Muscle layer of duodenum (tissue), 2 donors: ENCODE measurements around the gene GLA.

Experiments used
- H3K27ac ChIP-seq: one replicate; pipeline ENCODE4 v1.7.0; 2013; ENCODE audit warnings: mild to moderate bottlenecking, low read length
- H3K27me3 ChIP-seq: one replicate; pipeline ENCODE4 v1.7.0; 2013; ENCODE audit warnings: low read depth, mild to moderate bottlenecking, control low read depth, low read length
- H3K36me3 ChIP-seq, 2 donors: one replicate each; pipeline ENCODE4 v1.7.0; 2013; ENCODE audit warnings: low read length in 2 of 2, control low read depth in 1 of 2, mild to moderate bottlenecking in 1 of 2; ENCODE audit not compliant: insufficient read depth in 2 of 2, control insufficient read depth in 1 of 2
- H3K4me1 ChIP-seq, 2 donors: one replicate each; pipeline ENCODE4 v1.7.0; 2013; ENCODE audit warnings: low read length in 2 of 2, mild to moderate bottlenecking in 2 of 2, control low read depth in 1 of 2, moderate library complexity in 1 of 2; ENCODE audit not compliant: insufficient read depth in 2 of 2, control insufficient read depth in 1 of 2
- H3K4me3 ChIP-seq, 2 donors: one replicate each; pipeline ENCODE4 v1.7.0; 2013; ENCODE audit warnings: low read length in 2 of 2, low read depth in 1 of 2, mild to moderate bottlenecking in 1 of 2
- H3K9me3 ChIP-seq, 2 donors: one replicate each; pipeline ENCODE4 v1.7.0; 2013; ENCODE audit warnings: low read length in 2 of 2, control low read depth in 1 of 2, mild to moderate bottlenecking in 1 of 2; ENCODE audit not compliant: control insufficient read depth in 1 of 2
- donor health status: healthy.

The GLA gene

DNA sequence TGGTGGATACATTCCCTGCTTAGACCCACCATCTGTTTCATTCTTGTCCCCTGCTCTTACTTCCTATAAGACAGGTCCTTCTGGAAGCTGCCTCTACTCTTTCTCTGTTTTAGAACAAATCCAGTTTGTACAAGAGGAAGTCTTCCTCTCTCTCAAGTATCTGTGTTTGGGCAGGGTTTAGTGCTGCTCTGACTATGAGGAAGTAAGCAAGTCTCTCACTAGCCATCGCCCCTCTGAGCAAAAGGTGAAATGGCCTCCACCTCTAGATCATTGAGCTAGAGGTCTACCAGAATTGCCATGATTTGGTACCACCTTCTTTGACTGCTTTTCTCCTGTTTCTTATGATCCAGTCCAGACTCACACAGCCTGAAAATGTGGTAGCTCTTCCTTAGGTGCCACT, 30.2 kb downstream of the GLA start:
- Histone ChIP-seq H3K9me3 (no peaks in the 10 kb centered on the region), H3K27ac (no peak overlapping the region), H3K27me3 (no peaks in the 10 kb centered on the region), H3K4me3 (no peak overlapping the region), H3K36me3 (no peaks in the 10 kb centered on the region), H3K4me1 (no peaks in the 10 kb centered on the region)

DNA sequence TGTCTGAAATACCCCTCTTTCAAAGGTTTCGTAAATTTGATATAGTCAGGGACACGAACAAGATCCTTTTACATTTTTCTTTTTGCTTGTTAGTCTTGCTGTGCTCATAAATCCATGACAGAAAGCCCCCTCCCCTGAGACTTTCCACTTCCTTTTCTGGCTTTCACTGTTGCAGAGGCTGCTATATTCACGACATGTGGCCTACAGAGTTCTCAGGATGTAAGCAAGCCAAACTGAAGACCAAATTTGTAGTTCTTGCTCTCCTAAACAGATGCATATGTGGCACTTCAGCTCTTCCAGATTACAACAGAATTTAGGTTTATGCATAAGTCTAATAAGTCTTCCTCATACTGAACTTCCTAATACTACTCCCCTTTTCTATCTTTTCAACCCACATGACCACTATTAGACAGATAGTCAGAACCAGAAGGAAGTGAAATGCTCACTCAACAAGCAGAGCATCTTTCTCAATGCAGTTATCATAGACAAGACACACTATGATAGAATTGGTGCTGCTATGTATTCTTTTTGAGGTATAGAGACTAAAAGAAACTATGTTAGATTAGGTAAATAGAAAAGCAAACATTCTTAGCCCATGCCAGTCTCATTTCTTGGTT, 36.7 kb downstream of the GLA start:
- H3K4me3 ChIP-seq: no peak overlapping the region
- H3K4me1 ChIP-seq: no peaks in the 10 kb centered on the region
- H3K27me3 ChIP-seq: no peaks in the 10 kb centered on the region
- no peaks in the 10 kb centered on the region for H3K9me3 ChIP-seq
- no peak overlapping the region for H3K27ac ChIP-seq
- H3K36me3 ChIP-seq: no peaks in the 10 kb centered on the region

DNA sequence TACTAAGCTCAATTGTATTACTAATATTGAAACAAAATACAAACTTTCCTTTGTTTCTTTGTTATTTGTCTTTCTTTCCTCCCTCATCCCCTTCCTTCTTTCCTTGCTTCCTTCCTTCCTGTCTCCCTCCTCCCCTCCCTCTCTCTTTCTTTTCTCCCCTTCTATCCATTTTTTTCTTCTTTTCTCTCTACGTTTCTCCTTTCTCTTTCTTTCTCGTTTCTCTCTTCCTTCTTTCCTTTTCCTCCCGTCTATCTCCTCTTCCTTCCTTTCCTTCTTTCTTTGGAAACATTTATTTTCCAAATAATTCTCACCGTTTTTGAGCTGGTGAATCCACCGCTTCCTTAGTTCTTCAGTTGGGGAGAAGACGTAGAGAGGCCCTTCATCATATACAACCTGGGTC, 38.0 kb downstream of the GLA start:
- Histone ChIP-seq H3K4me3 (no peak overlapping the region), H3K9me3 (no peaks in the 10 kb centered on the region), H3K27me3 (no peaks in the 10 kb centered on the region), H3K27ac (no peak overlapping the region), H3K4me1 (no peaks in the 10 kb centered on the region), H3K36me3 (no peaks in the 10 kb centered on the region)

DNA sequence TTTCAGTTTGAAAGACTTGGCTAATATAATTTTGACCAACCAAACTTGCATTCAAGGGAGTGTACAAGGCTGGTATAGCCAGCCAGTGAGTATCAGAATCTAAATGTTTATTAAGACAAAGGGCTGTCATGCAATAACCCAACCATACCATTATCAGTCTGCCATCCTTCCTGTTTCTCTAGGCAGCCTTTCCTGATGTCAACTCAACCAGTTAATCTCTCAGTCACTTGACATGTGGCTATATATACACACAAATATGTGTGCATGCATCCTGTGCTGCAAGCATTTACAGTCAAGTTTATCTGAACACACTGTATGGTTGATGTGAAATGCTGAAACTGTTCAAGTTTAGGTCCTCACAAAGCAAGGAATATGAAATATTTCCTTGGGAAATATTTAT, 38.9 kb downstream of the GLA start:
- Histone ChIP-seq H3K9me3 (no peaks in the 10 kb centered on the region), H3K4me3 (no peak overlapping the region), H3K4me1 (no peaks in the 10 kb centered on the region), H3K36me3 (no peaks in the 10 kb centered on the region), H3K27me3 (no peaks in the 10 kb centered on the region), H3K27ac (no peak overlapping the region)

DNA sequence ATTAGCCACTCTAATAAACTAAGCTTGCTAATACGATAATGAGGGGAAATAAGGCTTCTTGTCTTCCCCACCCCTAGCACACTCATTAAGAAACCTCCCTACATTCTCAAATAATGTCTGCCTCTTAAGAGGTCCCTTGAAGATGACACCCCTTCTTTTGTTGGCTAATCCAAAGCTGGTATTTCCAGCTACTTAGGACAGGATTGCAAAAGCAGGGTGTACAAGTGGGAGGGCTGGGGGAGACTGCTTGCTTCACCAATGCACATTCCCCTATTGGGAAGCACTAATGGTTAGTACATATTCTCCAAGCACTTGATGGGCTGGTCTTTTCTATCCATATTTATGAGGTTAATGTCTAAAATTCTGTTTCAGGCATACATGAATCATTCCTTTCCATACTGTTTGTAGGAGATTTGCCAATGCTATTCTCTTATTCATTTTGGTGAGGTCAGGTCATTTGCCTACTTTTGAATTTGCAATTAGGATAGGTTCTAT, 42.4 kb downstream of the GLA start:
- no peak overlapping the region for H3K4me3 ChIP-seq
- H3K4me1 ChIP-seq: no peaks in the 10 kb centered on the region
- no peaks in the 10 kb centered on the region for H3K9me3 ChIP-seq
- H3K36me3 ChIP-seq: no peaks in the 10 kb centered on the region
- H3K27ac ChIP-seq: no peak overlapping the region
- no peaks in the 10 kb centered on the region for H3K27me3 ChIP-seq

DNA sequence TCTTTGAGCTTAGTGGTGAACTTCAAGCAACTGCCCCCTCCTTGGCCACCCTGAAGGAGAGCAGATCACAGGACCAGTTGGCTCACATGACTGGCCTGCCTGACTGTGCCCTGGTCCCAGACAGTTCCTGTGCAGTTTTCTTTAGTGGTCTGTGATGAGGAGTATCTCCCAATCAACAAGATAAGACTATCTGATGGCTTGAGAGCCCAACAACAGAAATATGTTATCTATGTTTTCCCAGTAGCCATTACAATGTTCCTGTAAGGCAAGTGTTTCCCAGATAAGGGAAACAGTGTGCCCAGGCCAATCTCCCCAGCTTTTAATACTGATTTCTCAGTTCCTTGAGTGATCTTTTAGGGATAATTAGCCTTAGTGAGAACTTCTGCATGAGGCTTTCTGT, 45.0 kb downstream of the GLA start:
- Histone ChIP-seq H3K27me3 (no peaks in the 10 kb centered on the region), H3K9me3 (no peaks in the 10 kb centered on the region), H3K4me1 (no peaks in the 10 kb centered on the region), H3K36me3 (no peaks in the 10 kb centered on the region), H3K27ac (no peak overlapping the region), H3K4me3 (no peak overlapping the region)

DNA sequence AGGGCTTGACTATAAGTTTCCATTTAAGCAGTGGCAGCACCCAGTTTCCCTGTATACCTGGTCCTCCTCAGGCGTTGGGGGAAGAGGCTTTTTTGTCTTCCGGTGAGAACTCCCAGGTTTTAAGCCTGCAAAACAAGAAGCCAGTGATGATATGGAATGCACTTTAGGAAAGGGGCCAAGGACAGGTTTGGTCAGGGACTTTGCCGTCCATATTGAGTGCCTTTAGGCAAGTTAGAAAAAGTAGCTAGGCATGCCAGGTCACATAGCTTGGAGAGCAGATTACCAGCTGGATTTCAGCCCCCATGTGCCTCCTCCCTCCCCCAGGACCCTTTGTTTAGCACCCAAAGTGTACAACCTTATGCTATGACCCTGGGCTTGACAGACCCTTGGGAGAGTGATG, 45.6 kb downstream of the GLA start:
- no peaks in the 10 kb centered on the region for H3K27me3 ChIP-seq
- no peaks in the 10 kb centered on the region for H3K4me1 ChIP-seq
- H3K36me3 ChIP-seq: no peaks in the 10 kb centered on the region
- H3K9me3 ChIP-seq: no peaks in the 10 kb centered on the region
- no peak overlapping the region for H3K4me3 ChIP-seq
- H3K27ac ChIP-seq: no peak overlapping the region

DNA sequence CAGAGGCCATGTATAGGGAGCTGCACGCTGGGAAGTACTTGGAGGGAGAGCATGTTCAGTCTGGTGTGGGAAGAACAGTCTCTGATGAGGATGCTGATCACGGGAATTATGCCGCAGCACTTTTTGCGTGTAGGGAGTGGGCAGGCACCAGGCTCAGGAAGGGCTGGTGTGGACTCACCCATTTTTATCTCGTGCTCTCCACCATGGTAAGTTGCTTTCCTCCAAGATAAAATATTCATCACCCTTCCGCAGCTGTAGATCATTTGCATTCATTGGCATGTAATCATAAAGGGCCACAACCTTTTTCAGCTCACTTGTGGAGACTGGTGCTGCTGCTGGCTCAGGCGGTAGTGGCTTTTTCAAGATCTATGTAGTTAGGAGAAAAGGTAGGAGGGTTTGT, 47.3 kb downstream of the GLA start:
- no peak overlapping the region for H3K27ac ChIP-seq
- no peak overlapping the region for H3K4me3 ChIP-seq
- no peaks in the 10 kb centered on the region for H3K4me1 ChIP-seq
- H3K9me3 ChIP-seq: no peaks in the 10 kb centered on the region
- H3K36me3 ChIP-seq: no peaks in the 10 kb centered on the region
- no peaks in the 10 kb centered on the region for H3K27me3 ChIP-seq

DNA sequence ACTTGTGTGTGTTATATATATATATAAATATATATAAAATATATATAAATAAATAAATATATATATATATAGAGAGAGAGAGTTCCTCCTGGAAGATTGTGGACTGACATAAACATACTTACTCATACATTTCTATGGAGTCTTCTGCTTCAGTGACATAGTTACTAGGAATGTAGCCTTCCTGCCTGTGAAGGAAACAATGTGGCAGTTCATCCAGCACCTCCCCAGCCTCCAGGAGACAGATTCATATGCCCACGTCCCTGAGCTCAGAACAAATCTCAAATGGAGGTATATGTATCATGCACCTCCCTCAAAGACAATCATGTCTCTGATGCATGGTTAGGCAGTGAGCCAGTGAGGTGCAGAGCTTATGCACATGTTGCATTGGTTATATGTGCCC, 47.8 kb downstream of the GLA start:
- Histone ChIP-seq H3K36me3 (no peaks in the 10 kb centered on the region), H3K27ac (no peak overlapping the region)

DNA sequence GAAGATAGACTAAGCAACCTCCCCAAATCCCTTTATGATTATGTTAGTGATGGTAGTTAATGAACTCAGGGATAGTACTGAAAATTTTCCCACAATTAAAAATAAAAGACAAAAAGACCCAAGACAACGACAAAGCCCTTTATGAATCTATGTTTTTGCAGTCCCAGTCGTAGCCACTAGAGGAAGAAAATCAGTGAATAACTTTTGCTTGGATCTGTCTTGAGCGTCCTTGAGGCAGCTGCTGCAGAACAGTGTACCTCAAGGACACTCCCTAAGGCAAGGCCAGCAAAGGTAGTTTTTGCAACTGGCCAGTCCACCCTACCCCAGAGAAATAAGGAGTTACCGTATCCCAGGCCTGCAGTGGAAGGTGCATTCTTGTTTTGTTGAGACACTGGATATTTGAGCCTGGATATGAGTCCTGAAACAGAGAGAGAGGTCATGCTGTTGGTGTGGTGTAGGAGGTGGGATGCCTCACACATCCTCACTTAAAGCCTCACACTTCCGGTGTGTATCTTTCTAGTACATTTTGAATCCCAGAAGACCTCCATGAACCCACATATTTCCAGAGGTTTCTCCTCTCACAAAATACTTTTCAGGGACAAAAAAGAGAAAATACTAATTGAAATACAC, 50.4 kb downstream of the GLA start:
- H3K27me3 ChIP-seq: no peaks in the 10 kb centered on the region
- no peaks in the 10 kb centered on the region for H3K4me1 ChIP-seq
- H3K36me3 ChIP-seq: no peaks in the 10 kb centered on the region
- H3K27ac ChIP-seq: no peak overlapping the region
- no peaks in the 10 kb centered on the region for H3K9me3 ChIP-seq
- H3K4me3 ChIP-seq: no peak overlapping the region

More for the DNA sequence above, 47.8 kb downstream of the GLA start:
- H3K4me3 ChIP-seq: no peak overlapping the region
- no peaks in the 10 kb centered on the region for H3K4me1 ChIP-seq
- H3K9me3 ChIP-seq: no peaks in the 10 kb centered on the region
- H3K27me3 ChIP-seq: no peaks in the 10 kb centered on the region

DNA sequence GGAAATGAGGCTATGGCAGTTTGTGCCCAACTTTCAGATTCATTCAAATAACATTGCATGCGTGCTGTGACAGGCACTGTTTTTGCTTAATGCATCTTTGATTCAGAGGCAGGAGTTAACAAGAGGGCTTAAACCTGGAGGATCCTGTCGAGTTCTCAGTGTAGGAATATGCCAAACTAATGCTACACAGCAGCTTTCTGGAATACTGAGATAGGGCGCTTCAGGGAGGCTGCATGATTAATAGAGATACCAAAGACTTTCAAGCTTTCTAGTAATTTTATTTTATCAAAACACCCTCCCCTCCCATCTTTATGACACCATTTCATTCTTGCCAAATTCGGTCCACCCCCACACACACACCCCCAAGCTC, 58.5 kb downstream of the GLA start:
- Histone ChIP-seq H3K27me3 (no peaks in the 10 kb centered on the region), H3K9me3 (no peaks in the 10 kb centered on the region), H3K4me3 (peak overlapping the region; percentile 67 to 80), H3K36me3 (no peaks in the 10 kb centered on the region), H3K4me1 (peaks cover 0 to 10% of the 10 kb centered on the region in 2 donors), H3K27ac (peak overlapping the region; percentile 84)
